Measurements from ENCODE around the gene SETBP1.

SETBP1 gene

DNA sequence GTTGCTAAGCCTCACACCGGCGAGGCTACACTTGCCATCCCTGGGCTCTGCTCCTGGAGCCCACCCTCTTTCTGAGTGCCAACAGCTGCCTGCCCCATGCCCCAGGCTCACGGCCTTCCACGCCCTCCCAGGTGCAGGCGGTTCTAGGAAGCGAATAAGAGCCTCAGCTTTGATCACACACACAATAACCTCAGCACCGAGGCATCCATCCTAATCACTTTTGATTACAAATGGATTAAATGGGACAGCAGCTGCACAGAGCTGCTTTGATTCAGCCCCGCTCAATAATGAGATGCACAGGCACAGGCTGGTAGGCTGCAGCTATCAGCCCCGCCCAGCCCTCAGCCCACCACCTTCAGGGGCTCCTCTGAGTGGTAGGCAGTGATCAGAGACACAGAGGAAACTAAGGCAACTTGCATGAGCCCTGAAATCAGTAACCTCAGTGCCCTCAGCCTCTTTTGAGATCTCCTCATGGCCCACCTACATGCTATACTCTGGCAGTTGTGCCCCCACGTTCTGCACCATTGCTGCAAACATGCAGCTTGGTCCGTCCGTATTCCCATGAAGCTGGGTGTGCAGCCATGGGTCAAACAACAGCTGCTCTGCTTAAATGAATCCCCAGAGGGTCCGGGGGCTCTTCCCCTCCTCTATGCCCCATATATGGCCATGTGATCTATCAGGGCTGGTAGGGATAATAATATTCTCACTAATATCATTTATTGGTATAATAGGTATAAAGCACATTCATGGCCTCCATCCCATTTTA, 171.4 kb downstream of the SETBP1 start:
- no peak for DNase-seq
- in situ Hi-C loops (cut with HindIII; ENCODE audit: low pct_ligation_motif_present, low sequenced_read_pairs): no loop called here
- no peaks in the 10 kb centered on the region for H3K27me3 ChIP-seq (replicated peaks)
- no peak overlapping the region for H3K4me3 ChIP-seq (ENCODE audit: low read depth, low read length)
- H3K27ac ChIP-seq: no peak overlapping the region
- no peaks in the 10 kb centered on the region for H3K36me3 ChIP-seq (replicated peaks)
- no peak for TF ChIP-seq CTCF (IDR thresholded peaks at IDR 0.05; ENCODE audit: low read depth, low read length, missing control alignments)

- in situ Hi-C loops (cut with HindIII; ENCODE audit: low pct_ligation_motif_present, low sequenced_read_pairs): no loop called here
- H3K27me3 ChIP-seq (replicated peaks): no peaks in the 10 kb centered on the region
- no peak for DNase-seq
- H3K4me3 ChIP-seq (ENCODE audit: low read depth, low read length): no peak overlapping the region
- no peak for TF ChIP-seq CTCF (IDR thresholded peaks at IDR 0.05; ENCODE audit: low read depth, low read length, missing control alignments)
- H3K36me3 ChIP-seq (replicated peaks): no peaks in the 10 kb centered on the region
- no peak overlapping the region for H3K27ac ChIP-seq
Measured at GRCh38 chr18:44852818-44853217, 172.1 kb downstream of the SETBP1 start.

DNA sequence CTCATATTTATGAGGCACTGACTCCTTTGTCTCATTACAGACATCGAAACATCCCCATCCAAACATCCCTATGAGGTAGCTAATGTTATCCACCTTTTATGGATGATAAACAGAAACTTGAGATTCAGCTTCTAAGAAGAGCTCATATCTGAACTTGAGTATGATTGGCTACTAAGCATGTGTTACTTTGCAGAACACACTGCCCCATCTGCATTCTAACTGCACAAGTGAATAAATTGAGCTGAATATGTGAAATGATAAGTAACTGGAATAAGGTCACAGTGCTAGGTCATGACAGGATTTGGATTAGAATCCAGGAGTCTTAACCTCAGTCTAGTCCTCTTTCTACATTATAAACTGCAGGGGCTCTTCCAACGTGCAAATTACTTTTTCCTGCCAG, 172.7 kb downstream of the SETBP1 start:
- Histone ChIP-seq H3K36me3 (replicated peaks) (no peaks in the 10 kb centered on the region), H3K4me3 (ENCODE audit: low read depth, low read length) (no peak overlapping the region), H3K27ac (no peak overlapping the region), H3K27me3 (replicated peaks) (no peaks in the 10 kb centered on the region)
- in situ Hi-C loops (cut with HindIII; ENCODE audit: low pct_ligation_motif_present, low sequenced_read_pairs): no loop called here
- no peak for DNase-seq
- no peak for TF ChIP-seq CTCF (IDR thresholded peaks at IDR 0.05; ENCODE audit: low read depth, low read length, missing control alignments)

DNA sequence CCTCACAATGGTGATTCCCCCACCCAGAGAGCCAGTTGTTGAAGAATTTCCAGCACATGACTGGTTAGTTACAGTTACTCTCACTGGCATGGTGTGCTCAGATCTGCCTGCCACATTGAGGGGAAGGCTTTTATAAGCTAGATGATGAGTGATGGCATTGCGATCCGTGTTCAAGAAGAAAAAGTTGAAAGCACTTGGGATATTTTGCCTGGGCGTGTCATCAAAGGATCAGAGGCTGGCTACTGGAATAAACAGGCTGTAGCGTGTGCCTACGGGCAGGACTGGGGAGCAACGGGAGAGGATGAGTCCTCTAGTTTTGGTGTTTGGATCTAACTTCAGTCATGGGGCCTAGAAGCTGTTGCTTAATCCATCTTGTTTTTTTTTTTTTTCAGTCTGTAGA, 175.0 kb downstream of the SETBP1 start:
- no peak for DNase-seq
- H3K27me3 ChIP-seq (replicated peaks): no peaks in the 10 kb centered on the region
- TF ChIP-seq CTCF (IDR thresholded peaks at IDR 0.05; ENCODE audit: low read depth, low read length, missing control alignments): no peak
- H3K36me3 ChIP-seq (replicated peaks): no peaks in the 10 kb centered on the region
- in situ Hi-C loops (cut with HindIII; ENCODE audit: low pct_ligation_motif_present, low sequenced_read_pairs): no loop called here
- H3K27ac ChIP-seq: no peak overlapping the region
- no peak overlapping the region for H3K4me3 ChIP-seq (ENCODE audit: low read depth, low read length)

- Histone ChIP-seq H3K27me3 (replicated peaks) (no peaks in the 10 kb centered on the region), H3K36me3 (replicated peaks) (no peaks in the 10 kb centered on the region), H3K4me3 (ENCODE audit: low read depth, low read length) (no peak overlapping the region), H3K27ac (no peak overlapping the region)
- DNase-seq: no peak
- TF ChIP-seq CTCF (IDR thresholded peaks at IDR 0.05; ENCODE audit: low read depth, low read length, missing control alignments): no peak
- in situ Hi-C loops (cut with HindIII; ENCODE audit: low pct_ligation_motif_present, low sequenced_read_pairs): no loop called here
Measured at GRCh38 chr18:44856157-44856556, 175.5 kb downstream of the SETBP1 start.

DNA sequence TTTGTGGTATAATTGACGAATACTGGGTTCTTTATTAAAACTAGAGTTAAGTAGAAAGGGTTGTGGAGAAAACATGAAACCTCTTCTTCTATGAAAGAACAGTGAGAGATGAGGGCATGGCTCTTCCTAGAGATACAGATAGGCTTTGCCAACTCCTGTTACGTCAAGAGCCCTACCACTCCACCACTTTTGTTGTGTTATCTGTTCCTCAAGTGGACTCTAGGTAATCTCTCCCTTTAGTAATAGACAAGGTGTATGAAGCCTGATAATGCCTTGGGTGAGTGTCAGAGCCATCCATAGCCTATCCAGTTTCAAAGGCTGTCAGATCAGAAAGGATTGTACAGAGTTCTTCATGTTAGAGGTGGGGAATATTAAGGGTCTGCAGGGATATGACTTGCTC, 176.4 kb downstream of the SETBP1 start:
- H3K36me3 ChIP-seq (replicated peaks): no peaks in the 10 kb centered on the region
- no peak for TF ChIP-seq CTCF (IDR thresholded peaks at IDR 0.05; ENCODE audit: low read depth, low read length, missing control alignments)
- no peak overlapping the region for H3K4me3 ChIP-seq (ENCODE audit: low read depth, low read length)
- no peak for DNase-seq
- no peaks in the 10 kb centered on the region for H3K27me3 ChIP-seq (replicated peaks)
- in situ Hi-C loops (cut with HindIII; ENCODE audit: low pct_ligation_motif_present, low sequenced_read_pairs): no loop called here
- no peak overlapping the region for H3K27ac ChIP-seq
